Gastroesophageal sphincter (tissue), 4 donors: ENCODE measurements around the gene CACFD1. TPM values are rescaled to one million over a fixed set of nuclear protein-coding genes. Genes with fewer than 3 reads are reported as not detected.

Experiments used
- ATAC-seq: fragments of 150-250 bp; one replicate; pipeline ENCODE4 v1.9.1; 2016; ENCODE audit warnings: mild to moderate bottlenecking, moderate library complexity
- H3K27ac ChIP-seq, 4 donors: fragments of 200-600 bp; sonication (generic) in 3 of 4; 1 replicate in 3 of 4; 2 replicates in 1 of 4; pipeline ENCODE4 v1.5.1; 2016 to 2019
- H3K27me3 ChIP-seq: fragments of 200-600 bp; sonication (generic); one replicate; pipeline ENCODE4 v1.5.1; 2019
- H3K36me3 ChIP-seq, 2 donors: fragments of 200-600 bp; sonication (generic); one replicate each; pipeline ENCODE4 v1.5.1; 2019; ENCODE audit warnings: control low read depth in 1 of 2
- H3K4me1 ChIP-seq, 3 donors: fragments of 200-600 bp; sonication (generic); 1 replicate in 2 of 3; 2 replicates in 1 of 3; pipeline ENCODE4 v1.5.1; 2016 to 2019; ENCODE audit warnings: control low read depth in 2 of 3
- H3K4me3 ChIP-seq, 2 donors: fragments of 200-600 bp; sonication (generic); one replicate each; pipeline ENCODE4 v1.5.1; 2019; ENCODE audit warnings: mild to moderate bottlenecking in 1 of 2, moderate library complexity in 1 of 2
- H3K9me3 ChIP-seq, 3 donors: fragments of 200-600 bp; sonication (generic); one replicate each; pipeline ENCODE4 v1.5.1; 2017 to 2019; ENCODE audit warnings: control low read depth in 2 of 3
- EP300 ChIP-seq: sonication (generic); formaldehyde crosslinking; IDR thresholded peaks from one replicate; pipeline ENCODE4 v1.6.1; 2017; ENCODE audit warnings: antibody characterized with exemption, mild to moderate bottlenecking
- POLR2A ChIP-seq, 2 donors: fragments of 450-650 bp; IDR thresholded peaks; one replicate each; pipeline ENCODE4 v1.6.1; 2017; ENCODE audit warnings: antibody characterized with exemption in 2 of 2, mild to moderate bottlenecking in 2 of 2, moderate library complexity in 1 of 2
- POLR2AphosphoS5 ChIP-seq: sonication (generic); formaldehyde crosslinking; IDR thresholded peaks from one replicate; pipeline ENCODE4 v1.6.1; 2017; ENCODE audit warnings: antibody characterized with exemption
- WGBS, 2 donors: methylation state at CpG; one replicate each; pipeline ENCODE4 v1.1.5; 2018; ENCODE audit warnings: low coverage in 1 of 2; 5-methylcytosine and 5-hydroxymethylcytosine counted together
- total RNA-seq, 4 donors: library from RNA; depleted of rRNA; stranded (reverse); fragments of >200 nt; gene quantifications; one replicate each; pipeline ENCODE4 v1.1.0, GENCODE V29; 2016
- TF ChIP-seq, protein P1 (sequence below), 4 experiments: fragments of 200-600 bp in 2 of 4; fragments of 450-650 bp in 2 of 4; sonication (generic) in 1 of 4; IDR thresholded peaks; one replicate each; pipeline ENCODE4 v1.5.1; 2017 to 2019; ENCODE audit warnings: antibody characterized with exemption in 4 of 4, mild to moderate bottlenecking in 2 of 4, moderate library complexity in 2 of 4

The CACFD1 gene
- total RNA-seq, 4 donors from 2014 or later = 15.3 to 22.3 (median 16.0) TPM

DNA sequence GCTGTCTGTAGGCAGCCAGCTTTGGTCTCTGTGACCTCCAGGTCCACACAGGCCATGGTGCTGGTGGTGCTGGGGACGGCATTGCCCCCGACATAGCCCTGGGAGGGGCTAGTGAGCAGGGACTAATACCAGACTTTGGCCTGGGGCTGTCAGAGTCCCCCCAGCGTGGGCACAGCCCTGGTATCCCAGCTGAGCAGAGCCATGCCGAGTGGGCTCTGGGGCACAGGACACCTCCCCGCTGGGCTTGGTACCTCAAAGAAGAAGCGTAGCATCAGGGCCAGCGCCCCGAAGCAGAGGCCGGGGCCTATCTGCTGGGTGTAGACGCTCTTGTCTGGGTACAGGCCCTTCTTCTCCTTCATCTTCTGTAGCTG is 55.4 kb downstream of the CACFD1 start:
- no peak for ATAC-seq
- no peak overlapping the region for H3K27ac ChIP-seq

DNA sequence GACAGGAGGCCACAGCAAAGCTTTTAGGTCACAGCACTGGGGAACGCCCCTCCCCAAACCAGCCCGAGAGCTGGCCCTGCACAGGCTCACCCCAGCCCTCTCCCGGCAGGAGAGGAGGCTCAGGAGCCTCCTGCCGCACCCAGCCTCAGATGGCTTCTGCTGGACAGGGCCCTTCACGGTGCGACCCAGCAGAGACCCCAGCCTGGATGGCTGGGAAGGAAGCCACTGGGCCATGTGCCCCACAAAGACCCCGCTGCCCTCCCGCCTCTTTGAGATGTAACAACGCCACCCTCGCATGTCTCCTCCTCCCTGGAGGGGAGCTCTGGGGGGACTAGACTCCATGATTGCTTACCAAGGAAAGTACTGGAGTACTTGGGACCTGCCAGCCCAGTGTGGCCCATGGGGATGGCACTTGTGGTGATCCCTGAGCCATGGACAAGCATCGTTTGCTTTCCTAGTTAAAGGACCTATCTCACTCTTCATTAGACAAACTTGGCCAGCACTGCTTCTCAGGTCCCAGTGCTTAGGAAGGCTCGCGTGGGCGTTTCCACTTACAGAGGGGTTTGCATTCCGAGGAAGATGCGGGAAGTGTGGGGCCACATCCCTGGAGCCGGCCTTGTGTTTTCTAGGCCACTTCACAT is 56.0 kb downstream of the CACFD1 start:
- Histone ChIP-seq H3K27me3 (peaks cover 29% of the 10 kb centered on the region), H3K4me1 (peaks cover 0 to 19% (median 9%) of the 10 kb centered on the region in 3 donors), H3K27ac (no peak overlapping the region), H3K36me3 (no peaks in the 10 kb centered on the region), H3K9me3 (no peaks in the 10 kb centered on the region), H3K4me3 (no peak overlapping the region)
- WGBS, 2 donors = 88 to 96% methylated on average over 7 to 10 of the region's 17 CpGs
- TF ChIP-seq POLR2A (IDR thresholded peaks at IDR 0.05) = no peak
- TF ChIP-seq POLR2AphosphoS5 = no peak
- TF ChIP-seq, protein P1, sequence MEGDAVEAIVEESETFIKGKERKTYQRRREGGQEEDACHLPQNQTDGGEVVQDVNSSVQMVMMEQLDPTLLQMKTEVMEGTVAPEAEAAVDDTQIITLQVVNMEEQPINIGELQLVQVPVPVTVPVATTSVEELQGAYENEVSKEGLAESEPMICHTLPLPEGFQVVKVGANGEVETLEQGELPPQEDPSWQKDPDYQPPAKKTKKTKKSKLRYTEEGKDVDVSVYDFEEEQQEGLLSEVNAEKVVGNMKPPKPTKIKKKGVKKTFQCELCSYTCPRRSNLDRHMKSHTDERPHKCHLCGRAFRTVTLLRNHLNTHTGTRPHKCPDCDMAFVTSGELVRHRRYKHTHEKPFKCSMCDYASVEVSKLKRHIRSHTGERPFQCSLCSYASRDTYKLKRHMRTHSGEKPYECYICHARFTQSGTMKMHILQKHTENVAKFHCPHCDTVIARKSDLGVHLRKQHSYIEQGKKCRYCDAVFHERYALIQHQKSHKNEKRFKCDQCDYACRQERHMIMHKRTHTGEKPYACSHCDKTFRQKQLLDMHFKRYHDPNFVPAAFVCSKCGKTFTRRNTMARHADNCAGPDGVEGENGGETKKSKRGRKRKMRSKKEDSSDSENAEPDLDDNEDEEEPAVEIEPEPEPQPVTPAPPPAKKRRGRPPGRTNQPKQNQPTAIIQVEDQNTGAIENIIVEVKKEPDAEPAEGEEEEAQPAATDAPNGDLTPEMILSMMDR (IDR thresholded peaks at IDR 0.05) = no peak
- no peak for TF ChIP-seq EP300
- no peak for ATAC-seq

More for the DNA sequence above, 55.4 kb downstream of the CACFD1 start:
- H3K4me3 ChIP-seq = no peak overlapping the region
- WGBS, 2 donors = no CpG with 5 or more reads among the region's 10 CpGs
- peaks cover 0 to 19% (median 9%) of the 10 kb centered on the region in 3 donors for H3K4me1 ChIP-seq
- no peaks in the 10 kb centered on the region for H3K36me3 ChIP-seq
- no peaks in the 10 kb centered on the region for H3K9me3 ChIP-seq
- peaks cover 29% of the 10 kb centered on the region for H3K27me3 ChIP-seq
- TF ChIP-seq EP300 (no peak), POLR2AphosphoS5 (no peak), POLR2A (IDR thresholded peaks at IDR 0.05) (no peak)
- TF ChIP-seq, protein P1 (IDR thresholded peaks at IDR 0.05) = no peak

DNA sequence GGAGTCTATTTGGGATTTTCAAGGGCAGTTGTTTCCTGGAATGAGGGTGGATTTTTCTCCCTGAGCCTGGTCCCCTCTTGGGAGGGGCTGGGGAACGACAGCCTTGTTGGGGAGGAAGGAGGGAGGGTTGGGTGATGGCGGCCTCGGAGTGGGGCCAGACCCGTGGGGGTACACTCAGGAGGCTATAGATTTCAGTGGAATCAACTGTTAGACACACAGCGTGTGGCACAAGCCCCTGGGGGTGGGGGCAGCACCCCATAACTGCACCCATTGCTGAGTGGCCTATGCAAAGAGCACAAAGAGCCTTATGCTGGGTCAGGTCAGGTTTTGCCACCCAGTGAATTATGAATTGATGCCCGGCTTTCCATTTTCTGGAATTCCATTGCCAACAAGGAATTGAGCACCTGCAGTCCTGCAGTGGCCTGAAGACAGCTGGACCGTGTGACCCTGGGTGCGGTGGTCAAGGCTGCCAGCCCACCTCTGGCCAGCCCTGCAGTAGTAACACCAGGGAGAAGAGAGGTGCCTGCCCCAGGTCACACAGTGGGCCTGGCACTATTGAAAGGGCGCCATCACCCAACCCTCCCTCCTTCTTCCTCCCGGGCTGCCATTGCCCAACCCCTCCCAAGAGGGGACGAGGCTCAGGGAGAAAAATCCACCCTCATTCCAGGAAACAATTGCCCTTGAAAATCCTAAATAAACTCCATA is 56.6 kb downstream of the CACFD1 start:
- Histone ChIP-seq H3K9me3 (no peaks in the 10 kb centered on the region), H3K27ac (no peak overlapping the region), H3K36me3 (no peaks in the 10 kb centered on the region), H3K4me1 (peaks cover 0 to 19% (median 9%) of the 10 kb centered on the region in 3 donors), H3K4me3 (no peak overlapping the region), H3K27me3 (peaks cover 29% of the 10 kb centered on the region)
- ATAC-seq = no peak
- 100% methylated on average over 2 of the region's 11 CpGs; no CpG with 5 or more reads in 1 of the 2 donors for WGBS, 2 donors
- TF ChIP-seq EP300 (no peak), POLR2AphosphoS5 (no peak)
- TF ChIP-seq, protein P1 (IDR thresholded peaks at IDR 0.05) = no peak

DNA sequence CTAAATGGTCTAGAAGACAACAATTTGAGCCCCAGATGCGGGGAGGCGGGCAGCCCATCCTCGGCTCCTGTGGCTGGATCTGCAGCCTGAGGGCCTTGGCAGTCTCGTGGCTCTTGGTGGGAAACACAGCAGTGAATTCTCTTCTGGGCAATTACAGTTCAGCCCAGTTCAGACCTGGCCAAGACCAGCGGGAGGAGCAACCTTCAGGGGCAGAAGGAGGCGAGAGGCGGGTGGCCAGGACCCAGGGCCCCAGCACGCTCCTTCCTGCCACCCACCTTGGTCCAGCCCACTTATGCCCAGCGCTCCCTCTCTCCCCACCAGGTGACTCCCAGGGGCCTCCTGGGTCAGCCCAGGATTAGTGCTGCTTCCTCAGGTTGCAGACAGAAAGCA is 57.2 kb downstream of the CACFD1 start:
- 97 to 100% methylated on average over 1 to 4 of the region's 9 CpGs for WGBS, 2 donors
- Histone ChIP-seq H3K4me3 (no peak overlapping the region), H3K27me3 (peaks cover 29% of the 10 kb centered on the region), H3K4me1 (peaks cover 0 to 19% (median 9%) of the 10 kb centered on the region in 3 donors), H3K9me3 (no peaks in the 10 kb centered on the region), H3K27ac (no peak overlapping the region), H3K36me3 (no peaks in the 10 kb centered on the region)
- ATAC-seq = no peak
- TF ChIP-seq POLR2AphosphoS5 = no peak
- TF ChIP-seq, protein P1 (IDR thresholded peaks at IDR 0.05) = no peak
- no peak for TF ChIP-seq POLR2A (IDR thresholded peaks at IDR 0.05)
- TF ChIP-seq EP300 = no peak

DNA sequence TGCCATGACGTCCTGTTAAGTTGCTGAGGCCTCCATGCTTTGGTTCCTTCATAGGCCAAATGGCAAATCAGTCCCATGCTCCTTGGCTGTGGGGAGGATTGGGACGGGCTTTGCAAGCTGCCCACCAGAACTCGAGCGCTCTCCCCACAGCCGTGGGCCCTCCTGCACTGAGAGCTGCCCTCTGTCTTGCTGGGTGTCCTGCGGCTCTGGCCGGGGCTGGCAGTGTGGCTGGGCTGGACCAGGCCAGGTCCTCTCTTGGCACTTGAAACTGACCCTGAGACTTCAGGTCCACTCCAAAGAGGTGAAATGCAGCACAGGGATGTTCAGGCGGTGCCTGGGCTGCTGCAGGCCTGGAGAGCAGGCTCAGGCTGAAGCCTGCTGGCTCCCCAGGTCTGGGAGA is 57.9 kb downstream of the CACFD1 start:
- TF ChIP-seq, protein P1 (IDR thresholded peaks at IDR 0.05) = no peak
- TF ChIP-seq EP300 (no peak), POLR2A (IDR thresholded peaks at IDR 0.05) (no peak), POLR2AphosphoS5 (no peak)
- Histone ChIP-seq H3K4me1 (peaks cover 0 to 19% (median 9%) of the 10 kb centered on the region in 3 donors), H3K36me3 (no peaks in the 10 kb centered on the region), H3K9me3 (no peaks in the 10 kb centered on the region), H3K27ac (no peak overlapping the region), H3K27me3 (peaks cover 29% of the 10 kb centered on the region), H3K4me3 (no peak overlapping the region)
- no peak for ATAC-seq
- WGBS, 2 donors = 60% methylated on average over 1 of the region's 8 CpGs; no CpG with 5 or more reads in 1 of the 2 donors
